KOPT-K1 (cell line): ENCODE data around the gene TRIM31.

Experiments used
- H3K27ac ChIP-seq: fragments of 200-600 bp; sonication (generic); 2 replicates; pipeline ENCODE4 v1.5.1; 2016; ENCODE audit warnings: antibody characterized with exemption, mild to moderate bottlenecking, low read depth, low read length; ENCODE audit not compliant: poor library complexity, severe bottlenecking
- H3K36me3 ChIP-seq: fragments of 200-600 bp; sonication (generic); 2 replicates; pipeline ENCODE4 v1.5.1; 2017; ENCODE audit warnings: antibody characterized with exemption, mild to moderate bottlenecking, low read length, moderate library complexity; ENCODE audit not compliant: insufficient read depth
- H3K9me3 ChIP-seq: fragments of 200-600 bp; sonication (generic); 2 replicates; pipeline ENCODE4 v1.5.1; 2017; ENCODE audit warnings: antibody characterized with exemption, low read length, mild to moderate bottlenecking; ENCODE audit not compliant: insufficient read depth, poor library complexity, severe bottlenecking

The TRIM31 gene

DNA sequence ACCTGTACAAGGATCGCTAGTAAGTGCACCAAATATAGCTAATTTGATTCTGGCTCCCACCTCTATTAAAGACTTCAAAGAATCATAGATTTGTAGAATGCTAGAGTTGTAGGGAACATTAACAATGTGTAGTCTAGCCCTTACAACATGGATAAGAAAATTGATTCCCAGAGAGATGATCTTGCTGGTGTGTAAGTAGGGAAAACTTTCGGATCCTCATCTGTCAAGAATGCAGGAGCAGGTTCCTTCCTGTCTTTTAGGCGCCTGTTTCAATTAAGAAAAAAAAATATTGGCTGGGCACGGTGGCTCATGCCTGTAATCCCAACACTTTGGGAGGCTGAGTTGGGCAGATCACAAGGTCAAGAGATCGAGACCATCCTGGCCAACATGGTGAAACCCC lies 25.0 kb downstream of the TRIM31 start:
- Histone ChIP-seq H3K36me3 (no peaks in the 10 kb centered on the region), H3K27ac (no peak overlapping the region), H3K9me3 (no peaks in the 10 kb centered on the region)

DNA sequence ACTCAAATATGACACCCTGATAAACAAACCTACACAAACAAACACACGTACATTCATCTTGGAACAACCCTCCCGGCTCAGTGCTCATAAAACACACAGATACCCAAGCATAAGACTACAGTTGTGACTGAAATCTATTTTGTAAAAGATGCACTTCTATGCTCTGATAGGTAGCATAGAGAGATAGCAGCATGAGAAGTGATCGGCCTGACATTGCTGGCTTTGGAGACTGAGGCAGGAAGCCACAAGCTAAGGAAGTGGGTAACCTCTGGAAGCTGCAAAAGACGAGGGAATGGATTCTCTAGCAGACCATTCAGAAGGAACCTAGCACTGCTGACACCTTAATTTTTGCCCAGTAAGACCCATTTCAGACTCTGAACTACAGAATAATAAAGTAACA lies 35.7 kb downstream of the TRIM31 start:
- Histone ChIP-seq H3K27ac (peak overlapping the region; percentile 23), H3K9me3 (no peaks in the 10 kb centered on the region), H3K36me3 (no peaks in the 10 kb centered on the region)

DNA sequence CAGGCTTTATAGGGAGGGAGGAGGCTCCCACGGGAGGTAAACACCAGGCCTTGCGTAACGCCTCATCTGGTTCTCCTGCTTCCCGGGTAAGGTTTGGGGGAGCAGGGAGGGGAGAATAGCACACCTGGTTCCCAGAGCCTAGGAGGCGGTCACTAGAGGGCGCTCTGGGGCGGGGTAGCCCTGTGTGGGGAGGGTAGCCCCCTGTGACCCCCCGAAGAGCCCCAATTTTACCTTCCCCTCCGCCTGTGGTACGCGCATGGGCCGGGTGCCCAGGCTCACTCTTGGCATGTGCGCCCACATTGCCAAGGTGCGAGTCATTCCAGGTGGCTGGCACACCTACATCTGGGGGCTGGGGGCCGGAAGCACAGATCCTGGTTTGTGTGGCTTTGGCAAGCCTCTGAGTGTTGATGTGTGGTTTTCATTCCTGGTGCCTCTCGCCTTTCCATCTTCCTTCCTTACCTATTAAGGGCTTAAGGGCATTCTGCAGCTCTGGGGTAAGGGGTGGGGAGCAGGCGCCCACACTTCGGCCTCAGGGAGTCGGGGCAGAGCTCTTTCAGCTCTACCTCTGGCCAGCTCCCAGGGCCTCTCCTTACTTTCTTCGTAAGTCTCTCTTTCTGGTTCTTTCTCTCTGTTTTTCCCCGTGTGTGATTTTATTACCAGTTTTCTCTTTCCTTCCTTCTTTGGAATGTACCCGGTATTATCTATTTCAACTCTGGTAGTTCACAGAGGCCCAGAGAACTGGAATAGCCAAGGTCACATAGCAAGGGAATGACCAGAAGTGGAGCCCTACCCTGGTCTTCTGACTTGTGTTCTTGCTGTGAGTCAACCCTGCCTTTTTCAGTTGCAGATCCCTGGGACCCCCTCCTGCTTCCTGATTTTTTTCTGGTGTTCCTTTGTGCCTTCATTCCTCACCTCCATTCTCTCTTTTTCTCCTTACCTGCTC lies 36.8 kb downstream of the TRIM31 start:
- H3K27ac ChIP-seq: no peak overlapping the region
- no peaks in the 10 kb centered on the region for H3K36me3 ChIP-seq
- H3K9me3 ChIP-seq: no peaks in the 10 kb centered on the region

DNA sequence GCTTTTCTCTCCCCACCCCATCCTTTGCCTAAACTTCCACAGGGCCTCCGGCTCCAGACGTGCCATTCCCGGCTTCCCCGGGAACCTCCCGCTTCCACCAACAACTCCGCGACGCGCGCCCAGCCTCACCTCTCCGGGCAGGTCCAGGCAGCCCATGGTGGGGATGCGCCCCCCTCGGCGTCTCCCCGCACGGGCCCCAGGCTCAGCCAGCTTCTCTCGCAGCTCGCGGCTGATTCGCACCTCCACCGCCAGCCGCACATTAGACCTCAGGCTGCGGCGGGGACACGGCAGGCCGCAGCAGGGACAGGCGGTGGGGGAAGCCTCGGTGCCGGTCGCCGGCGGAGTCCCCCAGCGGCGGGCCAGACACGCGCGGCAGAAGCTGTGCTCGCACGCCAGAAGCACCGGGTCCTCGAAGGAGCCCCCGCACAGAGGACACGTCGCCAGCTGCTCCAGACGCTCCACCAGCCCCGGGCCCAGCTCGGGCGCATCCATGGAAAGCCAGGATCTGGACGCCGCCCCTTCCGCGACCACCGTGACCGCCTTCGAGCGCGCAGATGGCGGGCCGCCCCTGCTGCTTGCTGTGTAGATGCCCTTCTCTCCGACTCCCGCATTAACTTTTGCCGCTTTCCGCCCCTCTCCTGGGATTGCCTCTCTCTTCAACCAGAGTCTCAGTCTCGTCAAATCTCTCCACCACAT lies 37.6 kb downstream of the TRIM31 start, which contains the start of gene RNF39:
Gene RNF39 (minus strand): TSS at position 676 of the 696 bp plus-strand sequence. CDS start 184 bp downstream, at position 492.
- H3K27ac ChIP-seq: no peak within 1 kb of the TSS
- H3K9me3 ChIP-seq: no peaks in the 10 kb centered on the region
- peaks cover 7% of the 10 kb centered on the region; the same call in 1 of the 2 replicates for H3K36me3 ChIP-seq

DNA sequence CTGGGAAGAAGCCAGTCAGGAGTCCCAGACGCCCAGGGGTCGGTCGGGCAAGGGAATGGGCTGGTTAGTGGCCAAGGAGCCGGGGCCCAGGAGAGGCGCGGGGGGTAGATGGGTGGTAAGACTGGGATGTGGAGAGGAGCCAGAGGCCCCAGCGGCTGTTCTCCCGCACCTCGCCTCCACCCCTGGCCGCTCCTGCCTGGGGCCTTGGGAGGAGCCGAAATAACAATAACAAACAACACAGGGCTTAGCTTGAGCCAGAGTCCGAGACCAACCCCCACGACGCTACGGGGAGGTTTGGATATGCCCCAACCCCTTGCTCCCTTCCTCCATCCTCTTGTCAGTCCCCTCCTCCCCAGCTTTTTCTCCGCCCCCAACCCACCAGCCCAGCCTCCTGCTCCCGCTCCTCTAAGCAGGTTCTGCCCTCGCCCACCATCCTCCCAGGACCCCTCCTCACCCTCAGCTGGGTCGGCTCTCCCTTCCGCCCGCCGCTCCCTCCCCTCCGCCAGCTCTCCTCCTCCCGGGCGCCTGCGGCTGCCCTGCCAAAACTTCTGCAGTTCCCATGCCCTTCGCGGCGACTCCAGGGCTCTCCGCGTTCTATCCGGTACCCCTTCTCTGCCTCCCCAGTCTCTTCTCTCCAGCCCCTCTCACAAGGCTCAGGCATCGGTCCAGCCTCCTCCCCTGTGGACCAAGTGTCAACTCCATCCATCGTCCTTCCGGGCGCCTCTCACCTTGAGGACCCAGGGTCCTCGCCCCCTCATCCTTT lies 38.4 kb downstream of the TRIM31 start:
- Histone ChIP-seq H3K27ac (no peak overlapping the region), H3K9me3 (no peaks in the 10 kb centered on the region), H3K36me3 (peaks cover 12% of the 10 kb centered on the region; the same call in 1 of the 2 replicates)

DNA sequence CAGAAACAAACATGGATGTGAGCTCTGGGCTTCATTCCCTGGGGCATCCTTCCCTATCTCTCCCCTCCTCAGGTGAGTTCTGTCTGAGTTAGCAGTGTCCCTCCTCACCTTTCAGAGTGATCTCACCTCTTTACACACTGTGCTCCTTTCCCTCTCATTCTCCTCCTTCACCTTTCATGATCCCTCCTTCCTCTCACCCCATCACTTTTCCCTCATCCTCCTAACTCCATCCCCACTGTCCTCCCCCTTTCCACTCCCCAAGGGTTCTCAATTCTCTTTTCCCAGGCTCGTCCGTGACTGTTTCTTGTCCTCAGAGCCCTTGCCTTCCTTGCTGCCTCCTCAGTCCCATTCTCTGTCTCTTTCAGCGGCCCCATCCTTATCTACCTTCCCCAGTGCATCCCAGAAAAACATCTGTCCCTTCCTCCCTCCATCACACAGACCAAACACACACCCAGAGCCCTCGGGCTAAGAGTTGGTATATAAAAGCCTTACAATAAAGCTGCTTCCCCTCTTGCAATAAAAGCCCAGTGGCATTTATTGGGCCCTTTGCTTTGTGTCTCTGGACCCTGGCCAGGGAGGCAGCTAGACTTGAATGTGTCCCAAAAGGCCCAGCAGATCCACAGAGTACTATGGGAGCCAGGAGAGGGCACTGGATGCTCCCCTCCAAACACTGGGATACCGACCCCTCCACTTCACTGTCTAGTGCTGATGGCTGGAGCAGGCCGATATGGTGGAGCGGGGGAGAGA lies 39.2 kb downstream of the TRIM31 start:
- no peak overlapping the region for H3K27ac ChIP-seq
- peaks cover 21% of the 10 kb centered on the region; the same call in 1 of the 2 replicates for H3K36me3 ChIP-seq
- H3K9me3 ChIP-seq: no peaks in the 10 kb centered on the region

DNA sequence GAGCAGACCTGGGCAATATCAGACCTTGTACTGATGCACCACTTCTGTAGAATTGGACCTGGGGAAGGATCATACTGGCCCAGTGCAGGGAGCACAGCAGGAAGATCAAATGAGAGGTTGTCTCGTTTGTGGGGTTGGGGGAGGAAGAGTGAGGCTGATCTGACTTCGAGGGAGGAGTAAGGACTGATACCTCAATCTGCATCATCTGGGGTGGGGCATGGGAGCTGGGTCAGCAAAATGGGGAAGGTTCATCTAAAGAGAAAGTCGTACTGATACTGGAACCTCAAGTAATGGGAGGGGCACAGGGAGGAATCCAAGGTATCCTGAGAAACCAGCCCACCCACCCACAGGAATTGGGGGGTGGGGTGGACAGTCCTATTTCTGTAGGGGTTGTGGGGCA lies 41.0 kb downstream of the TRIM31 start:
- no peak overlapping the region for H3K27ac ChIP-seq
- H3K9me3 ChIP-seq: no peaks in the 10 kb centered on the region
- H3K36me3 ChIP-seq: peaks cover 23% of the 10 kb centered on the region; the same call in 1 of the 2 replicates

DNA sequence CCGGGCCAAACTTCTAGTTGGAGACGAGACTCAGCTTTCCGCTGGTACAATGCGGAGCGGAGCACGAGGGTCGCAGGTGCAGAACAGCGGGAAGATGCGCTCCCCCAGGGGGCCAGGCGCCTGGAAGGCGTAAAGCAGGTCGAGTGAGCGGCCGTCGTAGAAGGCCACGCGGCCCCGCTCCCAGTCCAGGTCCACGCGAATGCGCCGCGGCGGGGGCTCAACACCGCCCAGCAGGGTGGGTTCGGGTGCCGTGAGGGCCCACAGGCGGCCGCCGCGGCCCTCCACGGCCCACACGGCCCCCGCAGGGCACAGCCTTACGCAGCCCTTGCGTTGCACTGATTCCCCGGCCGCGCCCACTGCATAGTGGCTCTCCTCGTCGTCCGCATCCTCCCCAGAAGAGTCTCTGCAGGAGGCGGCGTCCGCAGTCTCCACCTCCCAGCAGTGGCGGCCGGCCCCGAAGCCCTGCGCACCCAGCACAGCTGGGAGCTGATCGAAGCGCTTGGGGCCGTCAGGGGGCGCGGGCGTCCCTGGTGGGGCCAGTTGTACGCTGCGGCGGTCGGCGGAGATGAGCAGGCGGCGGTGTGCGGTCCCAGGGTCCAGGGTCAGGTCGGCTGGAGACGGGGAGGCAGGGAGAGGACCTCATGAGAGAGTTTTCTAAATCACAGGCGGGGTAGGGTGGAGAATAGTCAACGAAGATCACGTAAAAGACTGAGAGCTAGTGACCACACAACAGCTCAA lies 41.6 kb downstream of the TRIM31 start:
- Histone ChIP-seq H3K36me3 (peaks cover 23% of the 10 kb centered on the region; the same call in 1 of the 2 replicates), H3K9me3 (no peaks in the 10 kb centered on the region), H3K27ac (no peak overlapping the region)

DNA sequence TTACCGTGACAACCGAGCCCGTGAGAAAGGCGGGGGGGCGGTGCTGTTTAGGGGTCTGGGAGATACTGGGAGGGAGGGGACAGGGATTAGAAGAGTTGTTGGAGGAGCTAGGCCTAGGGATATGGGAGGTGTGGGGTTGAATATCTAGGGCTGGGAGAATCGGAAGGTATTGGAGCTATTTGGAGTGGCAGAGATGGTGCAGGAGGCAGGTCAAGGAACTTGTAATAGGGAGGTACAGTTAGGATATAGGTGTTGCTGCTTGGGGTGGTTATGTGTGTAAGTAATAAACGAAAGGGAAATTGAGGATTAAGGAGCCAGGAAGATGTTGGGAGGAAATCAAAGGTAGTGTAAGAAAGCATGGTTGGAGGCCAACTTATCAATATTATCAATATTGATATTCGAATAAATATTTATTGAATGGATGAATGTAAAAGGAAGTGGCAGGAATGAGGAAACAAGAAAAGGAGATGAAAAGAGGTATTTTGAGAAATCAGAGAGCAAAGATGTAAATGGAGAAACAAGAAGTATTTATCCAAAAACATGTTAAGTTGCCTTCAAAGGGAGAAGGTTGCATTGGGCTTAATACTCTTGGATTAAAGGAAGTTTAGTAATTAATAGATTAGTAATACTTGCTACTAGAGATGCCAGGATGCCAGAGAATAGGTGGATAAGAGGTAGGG lies 45.3 kb downstream of the TRIM31 start:
- H3K27ac ChIP-seq: peak overlapping the region; percentile 86

DNA sequence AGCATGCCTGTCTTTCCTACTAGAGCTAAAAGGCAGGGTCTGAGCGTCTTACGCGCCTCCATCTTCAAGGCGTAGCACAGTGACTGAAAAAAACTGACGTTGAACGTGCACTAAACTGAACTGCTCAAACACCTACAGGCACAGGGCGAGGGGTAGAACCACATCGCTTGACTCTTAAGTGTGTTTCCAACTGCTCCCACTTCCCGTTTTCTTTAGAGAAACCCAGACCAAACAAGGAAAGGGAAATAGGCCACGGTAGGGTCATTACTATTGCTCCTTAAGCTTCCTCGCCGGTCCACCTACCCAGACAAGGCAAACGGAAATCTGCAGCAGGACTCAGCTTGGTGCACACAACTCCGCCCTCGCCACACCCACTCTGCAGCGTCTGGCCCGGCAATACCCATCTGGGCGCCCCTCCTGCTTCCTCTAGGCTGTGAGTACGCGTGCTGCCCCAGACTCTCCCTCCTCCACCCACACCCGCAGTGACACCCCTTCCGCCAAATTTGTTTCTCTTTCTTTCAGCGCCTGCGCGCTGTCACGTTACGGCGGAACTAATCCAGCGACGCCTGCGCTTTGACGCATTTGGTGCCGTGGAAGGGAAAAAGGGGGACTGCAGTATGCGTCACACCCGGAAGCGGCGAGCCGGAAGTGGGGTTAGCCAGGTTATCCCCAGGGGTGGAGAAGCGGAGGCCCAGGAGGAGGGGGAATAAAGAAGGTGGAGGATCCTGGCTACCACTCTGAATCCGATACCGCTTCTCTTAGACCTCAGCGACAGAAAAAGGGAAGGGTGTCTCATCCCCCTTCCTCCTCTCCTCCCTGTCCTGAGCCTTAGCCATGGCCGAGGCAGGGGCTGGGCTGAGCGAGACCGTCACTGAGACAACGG lies 46.1 kb downstream of the TRIM31 start, which contains the start of gene PPP1R11:
Gene PPP1R11 (plus strand): TSS at position 622 of the 883 bp plus-strand sequence. CDS start 213 bp downstream, at position 835.
- no peaks in the 10 kb centered on the region for H3K9me3 ChIP-seq
- H3K36me3 ChIP-seq: peaks cover 43% of the 10 kb centered on the region
- peak within 1 kb of the TSS; percentile 86 for H3K27ac ChIP-seq

More for the DNA sequence above, 45.3 kb downstream of the TRIM31 start:
- H3K36me3 ChIP-seq: peaks cover 43% of the 10 kb centered on the region
- no peaks in the 10 kb centered on the region for H3K9me3 ChIP-seq

DNA sequence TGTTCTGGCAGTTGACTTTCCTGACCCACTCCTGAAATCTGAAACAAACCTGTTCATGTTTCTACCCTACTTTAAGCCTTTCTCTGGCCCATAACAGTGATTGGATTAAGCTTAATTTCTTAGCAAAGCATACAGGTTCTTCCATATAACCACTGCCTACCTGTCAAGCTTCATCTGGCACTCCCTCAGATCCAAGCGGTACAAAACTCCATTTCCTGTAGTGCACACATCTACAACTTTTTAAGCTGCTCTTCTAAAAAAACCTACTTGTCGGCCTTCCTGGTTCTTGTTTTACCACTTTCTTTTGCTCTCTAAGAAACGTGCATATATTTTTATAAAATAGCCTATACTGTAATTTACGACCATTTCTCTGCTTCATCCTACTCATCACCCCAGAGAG lies 46.8 kb downstream of the TRIM31 start:
- H3K9me3 ChIP-seq: no peaks in the 10 kb centered on the region
- peaks cover 43% of the 10 kb centered on the region for H3K36me3 ChIP-seq
- H3K27ac ChIP-seq: peak overlapping the region; percentile 86

DNA sequence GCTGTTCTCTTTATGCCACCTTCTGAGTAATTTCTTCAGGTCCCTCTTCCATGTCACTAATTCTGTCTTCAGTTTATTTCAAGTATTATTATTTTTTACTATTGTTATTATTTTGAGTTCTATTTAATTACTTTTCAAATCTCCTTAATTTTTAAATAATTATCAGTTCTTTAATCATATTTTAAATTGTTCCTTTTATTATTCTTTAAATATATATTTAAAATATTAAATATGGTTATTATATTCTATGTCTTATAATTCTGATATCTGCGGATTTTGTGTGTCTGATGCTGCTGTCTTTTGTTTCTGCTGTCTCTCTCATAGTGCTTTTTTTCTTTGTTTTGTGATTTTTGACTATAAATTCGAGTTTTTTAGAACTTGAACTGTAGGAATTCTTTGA lies 49.6 kb downstream of the TRIM31 start:
- H3K9me3 ChIP-seq: no peaks in the 10 kb centered on the region
- no peak overlapping the region for H3K27ac ChIP-seq
- peaks cover 20% of the 10 kb centered on the region for H3K36me3 ChIP-seq
